HepG2 (cell line): ENCODE measurements around the gene CYP46A1. TPM values are rescaled to one million over a fixed set of nuclear protein-coding genes. Genes with fewer than 3 reads are reported as not detected.

ENCODE experiments used
- SRSF1 ChIP-seq: fragments of 200-400 bp; formaldehyde crosslinking; optimal IDR thresholded peaks from 2 replicates; pipeline ENCODE3; 2017; ENCODE audit warnings: mild to moderate bottlenecking, low read depth, low read length, moderate library complexity
- ZNF224 ChIP-seq: sonication (generic); formaldehyde crosslinking; IDR thresholded peaks from 2 replicates; pipeline ENCODE4 v1.5.0; 2020; ENCODE audit warnings: mild to moderate bottlenecking, missing genetic modification reagents
- polyA plus RNA-seq, 8 experiments: library from polyadenylated mRNA; depleted of rRNA in 3 of 8; stranded (reverse) in 7 of 8; unstranded in 1 of 8; fragments of >200 nt; fragmentation: Illumina TruSeq in 4 of 8; extraction: Trizol in 4 of 8; gene quantifications; 2 replicates each; pipeline versions ENCODE4 v1.2.1 to v1.2.3, GENCODE V29; 2011 to 2016; ENCODE audit warnings: low read depth in 4 of 8, missing spikeins in 1 of 8, mixed read lengths in 1 of 8; ENCODE audit not compliant: insufficient read depth in 1 of 8
- total RNA-seq, 5 experiments: library from RNA; depleted of rRNA; stranded (reverse); fragments of >200 nt; fragmentation: Illumina TruSeq; extraction: Trizol; gene quantifications; 2 replicates each; pipeline ENCODE4 v1.2.3, GENCODE V29; 2016; ENCODE audit warnings: low read depth in 1 of 5
- TF ChIP-seq, protein P1 (sequence below): sonication (generic); formaldehyde crosslinking; IDR thresholded peaks from 2 replicates; pipeline ENCODE4 v1.8.0; 2022; ENCODE audit warnings: missing genetic modification reagents, mild to moderate bottlenecking, moderate library complexity, borderline replicate concordance
- TF ChIP-seq, protein P2 (sequence below), 2 experiments: sonication (generic) in 1 of 2; formaldehyde crosslinking in 1 of 2; IDR thresholded peaks; 2 replicates each; pipeline versions ENCODE4 v1.6.1 to v1.9.0; 2014 to 2022; ENCODE audit warnings: antibody characterized with exemption in 1 of 2, borderline replicate concordance in 1 of 2, inconsistent platforms in 1 of 2, low read depth in 1 of 2, missing genetic modification reagents in 1 of 2

The CYP46A1 gene
- total and polyA plus RNA-seq, 2 of the 13 experiments (the other 11 are each of a cell fraction or from before 2014, with no cell fraction given), result not detected

DNA sequence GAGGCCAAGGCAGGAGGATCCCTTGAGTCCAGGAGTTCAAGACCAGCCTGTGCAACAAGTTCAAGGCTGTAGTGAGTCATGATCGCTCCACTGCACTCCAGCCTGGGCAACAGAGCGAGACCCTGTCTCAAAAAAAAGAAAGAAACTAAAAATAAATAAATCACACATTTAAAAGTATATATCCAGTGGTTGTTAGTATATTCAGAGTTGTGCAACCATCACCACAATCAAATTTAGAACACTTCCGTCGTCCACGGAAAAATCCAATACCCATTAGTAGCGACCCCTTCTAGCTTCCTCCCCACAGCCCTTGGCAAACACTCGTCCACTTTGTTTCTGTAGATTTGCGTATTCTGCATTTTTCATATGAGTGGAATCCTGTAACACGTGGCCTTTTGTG, 64.4 kb downstream of the CYP46A1 start (continued):
- TF ChIP-seq, protein P1, sequence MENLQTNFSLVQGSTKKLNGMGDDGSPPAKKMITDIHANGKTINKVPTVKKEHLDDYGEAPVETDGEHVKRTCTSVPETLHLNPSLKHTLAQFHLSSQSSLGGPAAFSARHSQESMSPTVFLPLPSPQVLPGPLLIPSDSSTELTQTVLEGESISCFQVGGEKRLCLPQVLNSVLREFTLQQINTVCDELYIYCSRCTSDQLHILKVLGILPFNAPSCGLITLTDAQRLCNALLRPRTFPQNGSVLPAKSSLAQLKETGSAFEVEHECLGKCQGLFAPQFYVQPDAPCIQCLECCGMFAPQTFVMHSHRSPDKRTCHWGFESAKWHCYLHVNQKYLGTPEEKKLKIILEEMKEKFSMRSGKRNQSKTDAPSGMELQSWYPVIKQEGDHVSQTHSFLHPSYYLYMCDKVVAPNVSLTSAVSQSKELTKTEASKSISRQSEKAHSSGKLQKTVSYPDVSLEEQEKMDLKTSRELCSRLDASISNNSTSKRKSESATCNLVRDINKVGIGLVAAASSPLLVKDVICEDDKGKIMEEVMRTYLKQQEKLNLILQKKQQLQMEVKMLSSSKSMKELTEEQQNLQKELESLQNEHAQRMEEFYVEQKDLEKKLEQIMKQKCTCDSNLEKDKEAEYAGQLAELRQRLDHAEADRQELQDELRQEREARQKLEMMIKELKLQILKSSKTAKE, result no peak
- TF ChIP-seq SRSF1, result no peak
- TF ChIP-seq ZNF224 (CRISPR knock-in tag), result no peak
- TF ChIP-seq, protein P2, sequence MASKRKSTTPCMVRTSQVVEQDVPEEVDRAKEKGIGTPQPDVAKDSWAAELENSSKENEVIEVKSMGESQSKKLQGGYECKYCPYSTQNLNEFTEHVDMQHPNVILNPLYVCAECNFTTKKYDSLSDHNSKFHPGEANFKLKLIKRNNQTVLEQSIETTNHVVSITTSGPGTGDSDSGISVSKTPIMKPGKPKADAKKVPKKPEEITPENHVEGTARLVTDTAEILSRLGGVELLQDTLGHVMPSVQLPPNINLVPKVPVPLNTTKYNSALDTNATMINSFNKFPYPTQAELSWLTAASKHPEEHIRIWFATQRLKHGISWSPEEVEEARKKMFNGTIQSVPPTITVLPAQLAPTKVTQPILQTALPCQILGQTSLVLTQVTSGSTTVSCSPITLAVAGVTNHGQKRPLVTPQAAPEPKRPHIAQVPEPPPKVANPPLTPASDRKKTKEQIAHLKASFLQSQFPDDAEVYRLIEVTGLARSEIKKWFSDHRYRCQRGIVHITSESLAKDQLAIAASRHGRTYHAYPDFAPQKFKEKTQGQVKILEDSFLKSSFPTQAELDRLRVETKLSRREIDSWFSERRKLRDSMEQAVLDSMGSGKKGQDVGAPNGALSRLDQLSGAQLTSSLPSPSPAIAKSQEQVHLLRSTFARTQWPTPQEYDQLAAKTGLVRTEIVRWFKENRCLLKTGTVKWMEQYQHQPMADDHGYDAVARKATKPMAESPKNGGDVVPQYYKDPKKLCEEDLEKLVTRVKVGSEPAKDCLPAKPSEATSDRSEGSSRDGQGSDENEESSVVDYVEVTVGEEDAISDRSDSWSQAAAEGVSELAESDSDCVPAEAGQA (IDR thresholded peaks at IDR 0.05; ENCODE audit: low read depth), result no peak
- TF ChIP-seq, protein P2 (CRISPR knock-in tag; IDR thresholded peaks at IDR 0.05; ENCODE audit: borderline replicate concordance), result no peak
